Endothelial cell of coronary artery (primary cell): ENCODE data around the gene CDK8. TPM values are rescaled to one million over a fixed set of nuclear protein-coding genes. Genes with fewer than 3 reads are reported as not detected.

Source experiments
- total RNA-seq: library from RNA; depleted of rRNA; stranded (reverse); fragments of >200 nt; gene quantifications from 2 replicates; pipeline ENCODE4 v1.2.3, GENCODE V29; 2014

CDK8 gene
- 12.9 and 14.9 TPM in 2 replicates for total RNA-seq

DNA sequence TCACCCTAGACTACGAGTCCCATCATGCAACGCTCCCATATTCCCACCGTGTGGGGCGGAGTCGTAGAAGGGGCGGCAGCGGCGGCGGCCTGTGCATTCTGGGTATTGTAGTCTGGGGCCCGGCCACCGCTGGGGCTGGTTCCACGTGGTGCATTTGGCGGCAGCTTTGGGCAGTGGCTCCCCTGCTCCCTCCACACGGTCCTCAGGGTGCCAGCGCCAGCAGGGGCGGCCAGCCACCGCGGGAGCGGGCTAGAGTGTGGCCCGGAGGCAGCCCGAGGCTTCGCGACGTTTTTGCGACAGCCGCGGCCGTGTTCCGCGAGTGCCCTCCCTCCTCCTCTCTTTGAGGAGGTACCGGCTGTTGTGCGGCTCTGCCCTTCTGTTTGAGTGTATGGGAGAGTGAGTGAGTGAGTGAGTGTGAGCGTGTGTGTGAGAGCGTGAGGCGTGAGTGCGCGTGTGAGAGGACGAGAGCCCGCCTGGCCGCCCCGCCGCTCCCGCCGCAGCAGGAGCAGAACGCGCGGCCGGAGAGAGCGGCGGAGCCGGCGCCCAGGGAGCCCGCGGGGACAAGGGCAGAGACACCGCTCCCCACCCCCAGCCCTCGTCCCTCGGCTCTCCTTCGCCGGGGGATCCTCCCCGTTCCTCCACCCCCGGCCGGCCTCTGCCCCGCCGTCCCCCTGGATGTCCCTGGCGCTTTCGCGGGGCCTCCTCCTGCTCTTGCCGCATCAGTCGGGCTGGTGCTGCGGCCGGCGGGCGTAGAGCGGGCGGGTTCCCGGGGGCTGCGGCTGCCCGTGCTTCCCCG is at the start of gene CDK8:
TSS of gene CDK8 (plus strand) at position 343 of the 796 bp plus-strand sequence. CDS start 513 bp downstream, outside the sequence.

DNA sequence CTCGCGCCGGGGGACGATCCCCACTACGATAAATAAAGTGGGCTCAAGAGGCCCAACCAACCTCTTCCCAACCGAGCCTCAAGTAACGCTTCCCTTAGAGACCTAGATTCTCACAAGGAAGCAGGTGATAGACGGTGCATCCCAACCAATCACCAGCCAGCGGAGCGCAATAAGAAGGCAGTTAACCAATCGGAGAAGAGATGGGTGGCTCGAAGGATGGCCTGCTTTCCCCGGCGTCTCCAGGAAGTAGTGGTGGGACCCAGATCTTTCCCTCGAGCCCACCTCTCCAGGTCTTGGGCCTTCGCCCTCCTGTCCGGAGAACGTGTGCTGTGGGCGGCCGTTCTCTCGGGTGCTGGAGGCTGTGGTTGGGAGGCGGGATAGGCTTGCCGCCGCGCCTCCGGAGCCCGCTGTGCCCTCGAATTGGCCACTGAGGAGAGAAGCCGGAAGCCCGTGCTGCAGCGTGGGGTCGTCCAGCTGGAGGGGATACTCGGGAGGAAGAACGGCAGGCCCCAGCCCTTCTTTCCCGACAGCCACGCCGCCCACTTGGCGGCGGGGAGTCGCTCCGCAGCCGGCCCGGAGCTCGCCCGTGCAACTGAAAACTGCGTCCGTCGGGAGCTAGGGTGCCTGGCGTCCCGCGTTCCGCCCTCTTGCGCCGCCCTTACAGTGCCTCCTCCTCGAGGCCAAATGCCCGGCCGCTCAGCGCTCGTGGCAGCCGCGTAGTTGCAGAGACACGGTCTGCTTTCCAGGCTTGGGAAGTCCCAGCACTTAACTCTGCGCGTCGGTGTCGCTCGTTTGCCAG is 32.0 kb upstream of the CDK8 start, which contains the start of gene RNF6:
TSS of gene RNF6 (minus strand) at position 594 of the 799 bp plus-strand sequence. CDS start 2,665 bp downstream, outside the sequence.

Other genes starting within 250 kb of the CDK8 start
- gene SHISA2, start 202.1 kb upstream of the CDK8 start, total RNA-seq = 3.1 and 8.5 TPM in 2 replicates
- 53.2 and 55.3 TPM in 2 replicates for gene RNF6, start 31.8 kb upstream of the CDK8 start, total RNA-seq